T-helper 1 cell treated with Interleukin-12 subunit alpha and Interleukin-12 subunit beta and Interleukin-4 antibody, amounts not matched to agents 30 μg/mL and 1 μg/mL, for 36 hours (primary cell): ENCODE data around the gene PARVB.
"Not testable (repeated sequence)": the region's sequence is repeated elsewhere in the genome, so short reads cannot be mapped to it uniquely, and the experiment has no call there.

Experiments
- H3K27ac Mint-ChIP-seq: one replicate; pipeline ENCODE4 v1.8.0; 2021; ENCODE audit warnings: mild to moderate bottlenecking, mixed read lengths
- H3K27me3 Mint-ChIP-seq: one replicate; pipeline ENCODE4 v1.8.0; 2021; ENCODE audit warnings: low read depth, mixed read lengths
- H3K36me3 Mint-ChIP-seq: one replicate; pipeline ENCODE4 v1.8.0; 2021; ENCODE audit warnings: low read depth, mixed read lengths
- H3K4me1 Mint-ChIP-seq: one replicate; pipeline ENCODE4 v1.8.0; 2021; ENCODE audit warnings: low read depth, mixed read lengths
- H3K4me3 Mint-ChIP-seq: one replicate; pipeline ENCODE4 v1.8.0; 2021; ENCODE audit warnings: mild to moderate bottlenecking, moderate library complexity, mixed read lengths
- H3K9me3 Mint-ChIP-seq: one replicate; pipeline ENCODE4 v1.8.0; 2021; ENCODE audit warnings: mixed read lengths

Gene PARVB

GRCh38 chr22:44103735-44104480, 79.8 kb downstream of the PARVB start:
- no peaks in the 10 kb centered on the region for H3K36me3 Mint-ChIP-seq

GRCh38 chr22:44107340-44107739, 83.2 kb downstream of the PARVB start:
- Mint-ChIP-seq H3K4me3 (no peak overlapping the region), H3K9me3 (no peaks in the 10 kb centered on the region), H3K4me1 (no peaks in the 10 kb centered on the region), H3K36me3 (no peaks in the 10 kb centered on the region), H3K27ac (no peak overlapping the region), H3K27me3 (no peaks in the 10 kb centered on the region)

More at GRCh38 chr22:44103735-44104480, 79.8 kb downstream of the PARVB start:
- Mint-ChIP-seq H3K4me3 (no peak overlapping the region), H3K27me3 (no peaks in the 10 kb centered on the region), H3K27ac (no peak overlapping the region), H3K9me3 (no peaks in the 10 kb centered on the region), H3K4me1 (no peaks in the 10 kb centered on the region)

GRCh38 chr22:44108076-44108475, 84.0 kb downstream of the PARVB start:
- no peak overlapping the region for H3K27ac Mint-ChIP-seq
- no peaks in the 10 kb centered on the region for H3K27me3 Mint-ChIP-seq
- no peaks in the 10 kb centered on the region for H3K4me1 Mint-ChIP-seq
- H3K4me3 Mint-ChIP-seq: no peak overlapping the region
- H3K9me3 Mint-ChIP-seq: no peaks in the 10 kb centered on the region
- no peaks in the 10 kb centered on the region for H3K36me3 Mint-ChIP-seq

GRCh38 chr22:44108806-44109385, 84.8 kb downstream of the PARVB start:
- no peak overlapping the region for H3K27ac Mint-ChIP-seq

GRCh38 chr22:44109416-44109815, 85.3 kb downstream of the PARVB start:
- H3K36me3 Mint-ChIP-seq: no peaks in the 10 kb centered on the region
- H3K27me3 Mint-ChIP-seq: no peaks in the 10 kb centered on the region
- H3K9me3 Mint-ChIP-seq: no peaks in the 10 kb centered on the region
- no peak overlapping the region for H3K4me3 Mint-ChIP-seq
- H3K27ac Mint-ChIP-seq: no peak overlapping the region
- no peaks in the 10 kb centered on the region for H3K4me1 Mint-ChIP-seq

More at GRCh38 chr22:44108806-44109385, 84.8 kb downstream of the PARVB start:
- Mint-ChIP-seq H3K4me3 (no peak overlapping the region), H3K27me3 (no peaks in the 10 kb centered on the region), H3K4me1 (no peaks in the 10 kb centered on the region), H3K9me3 (no peaks in the 10 kb centered on the region), H3K36me3 (no peaks in the 10 kb centered on the region)

GRCh38 chr22:44110656-44111055, 86.6 kb downstream of the PARVB start:
- H3K27ac Mint-ChIP-seq, H3K4me3 Mint-ChIP-seq, H3K36me3 Mint-ChIP-seq, H3K9me3 Mint-ChIP-seq, H3K27me3 Mint-ChIP-seq, H3K4me1 Mint-ChIP-seq: not testable (repeated sequence)

- Mint-ChIP-seq H3K27me3 (no peaks in the 10 kb centered on the region), H3K27ac (no peak overlapping the region), H3K4me1 (no peaks in the 10 kb centered on the region), H3K9me3 (no peaks in the 10 kb centered on the region), H3K4me3 (no peak overlapping the region), H3K36me3 (no peaks in the 10 kb centered on the region)
Observed at GRCh38 chr22:44111562-44112155, 87.6 kb downstream of the PARVB start.

GRCh38 chr22:44112191-44112590, 88.1 kb downstream of the PARVB start:
- Mint-ChIP-seq H3K4me1 (no peaks in the 10 kb centered on the region), H3K4me3 (no peak overlapping the region), H3K36me3 (no peaks in the 10 kb centered on the region), H3K27me3 (no peaks in the 10 kb centered on the region), H3K9me3 (no peaks in the 10 kb centered on the region), H3K27ac (no peak overlapping the region)

GRCh38 chr22:44116331-44116730, 92.2 kb downstream of the PARVB start:
- Mint-ChIP-seq H3K36me3 (peaks cover 5% of the 10 kb centered on the region), H3K9me3 (no peaks in the 10 kb centered on the region), H3K27ac (no peak overlapping the region), H3K27me3 (no peaks in the 10 kb centered on the region), H3K4me1 (no peaks in the 10 kb centered on the region), H3K4me3 (no peak overlapping the region)

GRCh38 chr22:44116755-44117684, 92.9 kb downstream of the PARVB start:
- no peaks in the 10 kb centered on the region for H3K27me3 Mint-ChIP-seq

GRCh38 chr22:44117746-44118145, 93.6 kb downstream of the PARVB start:
- H3K9me3 Mint-ChIP-seq: no peaks in the 10 kb centered on the region
- H3K36me3 Mint-ChIP-seq: peaks cover 10% of the 10 kb centered on the region
- H3K4me3 Mint-ChIP-seq: no peak overlapping the region
- no peaks in the 10 kb centered on the region for H3K4me1 Mint-ChIP-seq
- no peaks in the 10 kb centered on the region for H3K27me3 Mint-ChIP-seq
- H3K27ac Mint-ChIP-seq: no peak overlapping the region

More at GRCh38 chr22:44116755-44117684, 92.9 kb downstream of the PARVB start:
- peaks cover 7% of the 10 kb centered on the region for H3K36me3 Mint-ChIP-seq
- H3K4me1 Mint-ChIP-seq: no peaks in the 10 kb centered on the region
- no peak overlapping the region for H3K4me3 Mint-ChIP-seq
- H3K9me3 Mint-ChIP-seq: no peaks in the 10 kb centered on the region
- no peak overlapping the region for H3K27ac Mint-ChIP-seq

GRCh38 chr22:44118645-44119315, 94.7 kb downstream of the PARVB start:
- peak overlapping the region; percentile 26 for H3K27ac Mint-ChIP-seq
- no peaks in the 10 kb centered on the region for H3K4me1 Mint-ChIP-seq
- H3K9me3 Mint-ChIP-seq: no peaks in the 10 kb centered on the region
- H3K4me3 Mint-ChIP-seq: no peak overlapping the region
- peaks cover 10% of the 10 kb centered on the region for H3K36me3 Mint-ChIP-seq
- H3K27me3 Mint-ChIP-seq: no peaks in the 10 kb centered on the region

- H3K9me3 Mint-ChIP-seq: no peaks in the 10 kb centered on the region
- no peaks in the 10 kb centered on the region for H3K27me3 Mint-ChIP-seq
- H3K36me3 Mint-ChIP-seq: peaks cover 10% of the 10 kb centered on the region
- H3K4me3 Mint-ChIP-seq: no peak overlapping the region
- H3K27ac Mint-ChIP-seq: no peak overlapping the region
- H3K4me1 Mint-ChIP-seq: no peaks in the 10 kb centered on the region
Observed at GRCh38 chr22:44119669-44120313, 95.7 kb downstream of the PARVB start.
